Activated CD8-positive, alpha-beta T cell treated with anti-CD3 and anti-CD28 coated beads for 36 hours (primary cell): Measurements from ENCODE around the gene TRAK1. TPM values are rescaled to one million over a fixed set of nuclear protein-coding genes. Genes with fewer than 3 reads are reported as not detected.

Experiments
- ATAC-seq: fragments of 200-7000 bp; cut with Tn5 transposase; one replicate; pipeline ENCODE4 v1.10.0; 2021; ENCODE audit warnings: mild to moderate bottlenecking, moderate library complexity
- CTCF ChIA-PET: fragments of 350-600 bp; sonication (Branson Sonifier 250); formaldehyde crosslinking; loops from one replicate; lab custom pipeline; 2021; ENCODE audit warnings: antibody characterized with exemption; lab: Charles Lee
- POLR2A ChIA-PET: fragments of 350-600 bp; sonication (Branson Sonifier 250); formaldehyde crosslinking; loops from one replicate; lab custom pipeline; 2021; ENCODE audit warnings: antibody characterized with exemption; lab: Charles Lee
- DNase-seq: peaks from one replicate; pipeline ENCODE4 v3.0.0-alpha.2; 2020
- H3K27ac Mint-ChIP-seq: one replicate; pipeline ENCODE4 v1.8.0; 2021; ENCODE audit warnings: mild to moderate bottlenecking, mixed read lengths
- H3K27me3 Mint-ChIP-seq: one replicate; pipeline ENCODE4 v1.8.0; 2021; ENCODE audit warnings: mixed read lengths
- H3K36me3 Mint-ChIP-seq: one replicate; pipeline ENCODE4 v1.8.0; 2021; ENCODE audit warnings: low read depth, mixed read lengths
- H3K4me1 Mint-ChIP-seq: one replicate; pipeline ENCODE4 v1.8.0; 2021; ENCODE audit warnings: low read depth, mixed read lengths
- H3K4me3 Mint-ChIP-seq: one replicate; pipeline ENCODE4 v1.8.0; 2021; ENCODE audit warnings: mild to moderate bottlenecking, moderate library complexity, mixed read lengths
- H3K9me3 Mint-ChIP-seq: one replicate; pipeline ENCODE4 v1.8.0; 2021; ENCODE audit warnings: mixed read lengths
- CTCF ChIP-seq: fragments of 200-600 bp; IDR thresholded peaks from one replicate; pipeline ENCODE4 v1.8.0; 2022; ENCODE audit warnings: antibody characterized with exemption, mild to moderate bottlenecking
- intact Hi-C: fragments of 100-400 bp; cut with micrococcal nuclease; formaldehyde crosslinking; loops from one replicate; pipeline ENCODE4 v1.10.0; 2022
- total RNA-seq, 2 experiments: library from RNA; stranded (reverse); gene quantifications; one replicate each; pipeline ENCODE4 v1.2.3, GENCODE V29; 2021

Gene TRAK1
- total RNA-seq, 2 experiments from 2014 or later = 24.1 to 24.3 TPM

GRCh38 chr3:42110631-42111030 is 19.5 kb downstream of the TRAK1 start:
- no peak for TF ChIP-seq CTCF
- DNase-seq (no peak), ATAC-seq (no peak)
- ChIA-PET POLR2A (no interaction called here), CTCF (interaction anchor here (1.6 to 3.9 kb wide), 3 partner anchors 11 to 113 kb away, joined by 3 to 17 read pairs (median 6); no protein-coding TSS in a partner anchor)
- Mint-ChIP-seq H3K36me3 (peaks cover under 1% of the 10 kb centered on the region), H3K4me1 (no peaks in the 10 kb centered on the region), H3K27ac (no peak overlapping the region), H3K27me3 (no peaks in the 10 kb centered on the region), H3K4me3 (no peak overlapping the region), H3K9me3 (no peaks in the 10 kb centered on the region)
- intact Hi-C loops = no loop called here

GRCh38 chr3:42114130-42114725 is 23.1 kb downstream of the TRAK1 start:
- peaks cover 7% of the 10 kb centered on the region for H3K4me1 Mint-ChIP-seq
- no peak overlapping the region for H3K4me3 Mint-ChIP-seq
- ATAC-seq (no peak), DNase-seq (no peak)
- H3K9me3 Mint-ChIP-seq = no peaks in the 10 kb centered on the region
- ChIA-PET CTCF (no interaction called here), POLR2A (no interaction called here)
- TF ChIP-seq CTCF = no peak
- intact Hi-C loops = no loop called here
- no peak overlapping the region for H3K27ac Mint-ChIP-seq
- no peaks in the 10 kb centered on the region for H3K27me3 Mint-ChIP-seq
- no peaks in the 10 kb centered on the region for H3K36me3 Mint-ChIP-seq

GRCh38 chr3:42115215-42115614 is 24.1 kb downstream of the TRAK1 start:
- POLR2A ChIA-PET = no interaction called here
- H3K36me3 Mint-ChIP-seq = no peaks in the 10 kb centered on the region
- peaks cover 9% of the 10 kb centered on the region for H3K4me1 Mint-ChIP-seq
- H3K27ac Mint-ChIP-seq = no peak overlapping the region
- H3K9me3 Mint-ChIP-seq = no peaks in the 10 kb centered on the region
- TF ChIP-seq CTCF = no peak
- ATAC-seq (no peak), DNase-seq (no peak)
- intact Hi-C loops = loop anchor here (5.0 kb wide), 1 partner anchor 77 kb away; no protein-coding TSS in a partner anchor
- no peak overlapping the region for H3K4me3 Mint-ChIP-seq
- CTCF ChIA-PET = no interaction called here
- no peaks in the 10 kb centered on the region for H3K27me3 Mint-ChIP-seq

- ATAC-seq (no peak), DNase-seq (no peak)
- Mint-ChIP-seq H3K27me3 (no peaks in the 10 kb centered on the region), H3K9me3 (no peaks in the 10 kb centered on the region), H3K4me3 (no peak overlapping the region), H3K4me1 (peaks cover 15% of the 10 kb centered on the region), H3K27ac (no peak overlapping the region), H3K36me3 (no peaks in the 10 kb centered on the region)
- ChIA-PET POLR2A (no interaction called here), CTCF (no interaction called here)
- no peak for TF ChIP-seq CTCF
- intact Hi-C loops = loop anchor here (5.0 kb wide), 1 partner anchor 76 kb away; no protein-coding TSS in a partner anchor
Observed at GRCh38 chr3:42115946-42116345, 24.8 kb downstream of the TRAK1 start.

- Mint-ChIP-seq H3K4me1 (peaks cover 15% of the 10 kb centered on the region), H3K27ac (no peak overlapping the region), H3K27me3 (no peaks in the 10 kb centered on the region), H3K9me3 (no peaks in the 10 kb centered on the region), H3K4me3 (no peak overlapping the region), H3K36me3 (no peaks in the 10 kb centered on the region)
- ChIA-PET POLR2A (no interaction called here), CTCF (interaction anchor here (4.5 kb wide), 1 partner anchor 75 kb away, joined by 44 read pairs; no protein-coding TSS in a partner anchor)
- ATAC-seq = no peak
- no peak for DNase-seq
- no peak for TF ChIP-seq CTCF
- intact Hi-C loops = loop anchor here (5.0 kb wide), 1 partner anchor 76 kb away; no protein-coding TSS in a partner anchor
Observed at GRCh38 chr3:42116466-42116865, 25.3 kb downstream of the TRAK1 start.
